AG08395 (cell line): ENCODE results near the gene GALNTL6.

Source experiments
- DNase-seq: peaks from one replicate; pipeline ENCODE4 v3.0.0; 2012; ENCODE audit warnings: mixed read lengths, low spot score

Gene GALNTL6

GRCh38 chr4:172554588-172554987 is 741.4 kb downstream of the GALNTL6 start:
- DNase-seq = no peak

GRCh38 chr4:172555725-172556124 is 742.5 kb downstream of the GALNTL6 start:
- no peak for DNase-seq

GRCh38 chr4:172573899-172574298 is 760.7 kb downstream of the GALNTL6 start:
- DNase-seq = no peak

GRCh38 chr4:172578712-172579111 is 765.5 kb downstream of the GALNTL6 start:
- no peak for DNase-seq

GRCh38 chr4:172584816-172585215 is 771.6 kb downstream of the GALNTL6 start:
- DNase-seq = no peak

- no peak for DNase-seq
Observed at GRCh38 chr4:172596206-172596605, 783.0 kb downstream of the GALNTL6 start.

GRCh38 chr4:172599554-172599953 is 786.4 kb downstream of the GALNTL6 start:
- DNase-seq = no peak

- no peak for DNase-seq
Observed at GRCh38 chr4:172601195-172601594, 788.0 kb downstream of the GALNTL6 start.

GRCh38 chr4:172619218-172619617 is 806.0 kb downstream of the GALNTL6 start:
- no peak for DNase-seq

- DNase-seq = no peak
Observed at GRCh38 chr4:172619798-172620197, 806.6 kb downstream of the GALNTL6 start.

- no peak for DNase-seq
Observed at GRCh38 chr4:172628263-172628662, 815.1 kb downstream of the GALNTL6 start.

GRCh38 chr4:172630280-172630679 is 817.1 kb downstream of the GALNTL6 start:
- no peak for DNase-seq

GRCh38 chr4:172631832-172632231 is 818.6 kb downstream of the GALNTL6 start:
- no peak for DNase-seq

- DNase-seq = no peak
Observed at GRCh38 chr4:172648471-172648870, 835.3 kb downstream of the GALNTL6 start.

GRCh38 chr4:172649143-172649542 is 835.9 kb downstream of the GALNTL6 start:
- no peak for DNase-seq

GRCh38 chr4:172650758-172651530 is 837.7 kb downstream of the GALNTL6 start:
- no peak for DNase-seq

GRCh38 chr4:172651961-172652360 is 838.8 kb downstream of the GALNTL6 start:
- DNase-seq = no peak

GRCh38 chr4:172652369-172652768 is 839.2 kb downstream of the GALNTL6 start:
- DNase-seq = no peak

GRCh38 chr4:172653676-172654075 is 840.5 kb downstream of the GALNTL6 start:
- DNase-seq = no peak

GRCh38 chr4:172654457-172654856 is 841.3 kb downstream of the GALNTL6 start:
- DNase-seq = no peak

- no peak for DNase-seq
Observed at GRCh38 chr4:172656055-172656454, 842.9 kb downstream of the GALNTL6 start.

GRCh38 chr4:172657081-172657480 is 843.9 kb downstream of the GALNTL6 start:
- DNase-seq = no peak

GRCh38 chr4:172660251-172660650 is 847.0 kb downstream of the GALNTL6 start:
- DNase-seq = no peak

- DNase-seq = no peak
Observed at GRCh38 chr4:172662113-172662512, 848.9 kb downstream of the GALNTL6 start.
